Measurements from ENCODE around the gene STRBP. TPM values are rescaled to one million over a fixed set of nuclear protein-coding genes. Genes with fewer than 3 reads are reported as not detected.

STRBP gene
- total and polyA plus RNA-seq, 2 donors from 2014 or later = 21.6 to 30.7 TPM

DNA sequence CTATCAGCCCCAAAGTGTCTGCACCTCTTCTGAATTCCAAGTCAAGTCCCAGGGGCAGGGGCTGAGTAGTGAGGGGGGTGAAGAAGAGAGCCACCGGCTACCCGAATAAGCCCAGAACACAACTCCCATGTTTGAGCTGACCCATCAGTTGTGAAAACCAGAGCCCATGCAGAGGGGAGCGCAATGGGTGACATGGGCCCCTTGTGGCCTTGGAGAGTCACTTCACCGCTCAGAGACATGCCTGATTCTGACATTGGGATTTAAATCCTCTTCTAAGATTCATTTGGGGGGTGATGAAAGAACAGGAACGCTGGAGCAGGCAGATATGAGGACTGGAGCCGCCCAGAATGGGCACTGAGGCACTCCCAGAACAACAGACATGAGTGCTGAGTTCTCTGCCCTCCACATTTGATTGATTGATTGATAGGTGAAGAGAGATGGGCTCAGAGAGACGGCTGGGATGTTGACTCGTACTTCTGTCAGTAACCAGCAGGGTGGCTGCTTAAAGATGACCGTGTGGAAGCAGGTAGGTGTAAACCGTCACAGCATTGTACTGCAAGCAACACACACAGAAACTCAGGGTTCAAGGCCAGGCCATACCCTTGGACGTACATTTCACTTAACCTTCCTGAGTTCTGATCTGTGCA lies 160.6 kb downstream of the STRBP start:
- DNase-seq = no peak
- no peak for FAIRE-seq
- no peak for TF ChIP-seq CTCF (IDR thresholded peaks at IDR 0.05; ENCODE audit: borderline replicate concordance, extremely low read depth, insufficient read depth)

GRCh38 chr9:123105490-123105889 lies 162.9 kb downstream of the STRBP start:
- Histone ChIP-seq H3K4me1 (ENCODE audit: control insufficient read depth in 2 of 3, insufficient read depth in 2 of 3, low read depth in 1 of 3, low read length in 3 of 3) (peaks cover 0 to 6% (median 3%) of the 10 kb centered on the region in 3 donors), H3K9me3 (ENCODE audit: control insufficient read depth in 2 of 3, insufficient read depth in 1 of 3, low read length in 3 of 3) (no peaks in the 10 kb centered on the region), H3K4me3 (ENCODE audit: low read length in 3 of 3) (no peak overlapping the region), H3K27ac (ENCODE audit: low read depth in 2 of 2, low read length in 2 of 2) (no peak overlapping the region), H3K27me3 (ENCODE audit: control insufficient read depth, insufficient read depth, low read length) (no peaks in the 10 kb centered on the region), H3K36me3 (ENCODE audit: control insufficient read depth in 2 of 3, insufficient read depth in 3 of 3, low read length in 3 of 3) (peaks cover 5 to 49% (median 26%) of the 10 kb centered on the region in 3 donors), H3K9ac (ENCODE audit: low read length in 3 of 3) (no peak overlapping the region)
- DNase-seq = no peak
- intact Hi-C loops (cut with DNase I) = no loop called here
- FAIRE-seq = no peak
- TF ChIP-seq CTCF (IDR thresholded peaks at IDR 0.05; ENCODE audit: borderline replicate concordance, extremely low read depth, insufficient read depth) = no peak

More for the DNA sequence above, 160.6 kb downstream of the STRBP start:
- Histone ChIP-seq H3K27ac (ENCODE audit: low read depth in 2 of 2, low read length in 2 of 2) (no peak overlapping the region), H3K27me3 (ENCODE audit: control insufficient read depth, insufficient read depth, low read length) (no peaks in the 10 kb centered on the region), H3K4me1 (ENCODE audit: control insufficient read depth in 2 of 3, insufficient read depth in 2 of 3, low read depth in 1 of 3, low read length in 3 of 3) (peaks cover 0 to 6% (median 3%) of the 10 kb centered on the region in 3 donors), H3K9ac (ENCODE audit: low read length in 3 of 3) (no peak overlapping the region), H3K4me3 (ENCODE audit: low read length in 3 of 3) (no peak overlapping the region), H3K36me3 (ENCODE audit: control insufficient read depth in 2 of 3, insufficient read depth in 3 of 3, low read length in 3 of 3) (peaks cover 5 to 34% (median 18%) of the 10 kb centered on the region in 3 donors), H3K9me3 (ENCODE audit: control insufficient read depth in 2 of 3, insufficient read depth in 1 of 3, low read length in 3 of 3) (no peaks in the 10 kb centered on the region)
- intact Hi-C loops (cut with DNase I) = no loop called here

- peaks cover 5 to 49% (median 26%) of the 10 kb centered on the region in 3 donors for H3K36me3 ChIP-seq (ENCODE audit: control insufficient read depth in 2 of 3, insufficient read depth in 3 of 3, low read length in 3 of 3)
These were observed 163.6 kb downstream of the STRBP start for GRCh38 chr9:123104807-123105206.

More at GRCh38 chr9:123104807-123105206, 163.6 kb downstream of the STRBP start:
- Histone ChIP-seq H3K4me1 (ENCODE audit: control insufficient read depth in 2 of 3, insufficient read depth in 2 of 3, low read depth in 1 of 3, low read length in 3 of 3) (peaks cover 0 to 6% (median 0%) of the 10 kb centered on the region in 3 donors), H3K27me3 (ENCODE audit: control insufficient read depth, insufficient read depth, low read length) (no peaks in the 10 kb centered on the region), H3K9ac (ENCODE audit: low read length in 3 of 3) (no peak overlapping the region), H3K9me3 (ENCODE audit: control insufficient read depth in 2 of 3, insufficient read depth in 1 of 3, low read length in 3 of 3) (no peaks in the 10 kb centered on the region), H3K4me3 (ENCODE audit: low read length in 3 of 3) (no peak overlapping the region), H3K27ac (ENCODE audit: low read depth in 2 of 2, low read length in 2 of 2) (no peak overlapping the region)
- TF ChIP-seq CTCF (IDR thresholded peaks at IDR 0.05; ENCODE audit: borderline replicate concordance, extremely low read depth, insufficient read depth) = no peak
- no peak for DNase-seq
- no peak for FAIRE-seq
- intact Hi-C loops (cut with DNase I) = no loop called here

Measured in kidney (tissue), 14 donors.